ENCODE results near the gene HOXD8.

The HOXD8 gene

DNA sequence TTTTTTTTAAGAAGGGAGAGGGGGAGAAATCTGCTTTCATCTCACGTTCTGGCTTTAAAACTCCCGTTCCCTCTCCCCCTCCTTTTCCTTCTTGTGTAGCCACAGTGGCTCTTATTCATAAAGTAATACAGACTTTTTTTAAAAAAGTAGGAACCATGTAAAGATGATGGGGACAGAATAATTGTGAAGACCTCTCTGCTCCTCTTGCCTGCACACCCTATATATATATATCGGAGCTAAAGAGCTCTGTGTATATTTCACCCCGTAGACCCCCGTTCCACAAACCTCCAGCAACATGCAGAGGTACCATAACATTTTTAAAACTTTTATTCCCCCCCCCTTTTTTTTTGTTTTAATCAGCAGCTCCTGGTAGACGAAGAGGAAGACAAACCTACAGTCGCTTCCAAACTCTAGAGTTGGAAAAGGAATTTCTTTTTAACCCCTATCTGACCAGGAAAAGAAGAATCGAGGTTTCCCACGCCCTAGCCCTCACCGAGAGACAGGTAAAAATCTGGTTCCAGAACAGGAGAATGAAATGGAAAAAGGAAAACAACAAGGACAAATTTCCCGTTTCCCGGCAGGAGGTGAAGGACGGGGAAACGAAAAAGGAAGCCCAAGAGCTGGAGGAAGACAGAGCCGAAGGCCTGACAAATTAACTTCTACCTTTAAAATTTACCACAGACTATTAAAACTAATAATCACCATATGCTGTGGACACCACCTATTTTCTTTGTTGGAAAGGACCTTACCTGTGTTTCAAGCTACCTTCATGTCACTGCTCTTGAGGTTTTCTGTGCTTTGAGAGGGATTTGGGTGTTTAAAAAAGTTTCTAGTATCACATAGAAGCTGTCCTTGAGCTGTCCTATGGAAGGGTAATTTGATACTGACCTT lies 1.7 kb downstream of the HOXD8 start:
- no peak for DNase-seq

DNA sequence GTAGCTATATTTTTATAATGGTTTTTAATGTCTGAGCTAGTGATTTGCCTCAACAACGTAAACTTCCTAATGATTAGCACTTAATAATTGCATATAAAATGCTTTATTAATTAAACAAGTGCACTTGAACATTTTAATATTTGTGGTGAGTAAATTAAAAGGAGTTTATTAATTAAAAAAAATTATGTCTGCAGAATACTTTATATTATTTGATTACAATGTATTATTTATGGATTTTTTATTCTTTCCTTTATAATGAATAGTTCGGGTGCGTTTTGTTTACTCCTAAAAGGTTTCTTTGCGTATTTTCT lies 2.3 kb downstream of the HOXD8 start:
- no peak for DNase-seq

- no peak for DNase-seq
These were observed 3.0 kb downstream of the HOXD8 start for GRCh38 chr2:176132205-176133171.

- no peak for DNase-seq
These were observed 3.9 kb downstream of the HOXD8 start for GRCh38 chr2:176133389-176133788.

- DNase-seq = no peak
These were observed 4.5 kb downstream of the HOXD8 start for GRCh38 chr2:176134035-176134434.

- DNase-seq = no peak
These were observed 5.5 kb downstream of the HOXD8 start for GRCh38 chr2:176135035-176135440.

- DNase-seq = no peak
These were observed 7.1 kb downstream of the HOXD8 start for GRCh38 chr2:176136374-176137251.

DNA sequence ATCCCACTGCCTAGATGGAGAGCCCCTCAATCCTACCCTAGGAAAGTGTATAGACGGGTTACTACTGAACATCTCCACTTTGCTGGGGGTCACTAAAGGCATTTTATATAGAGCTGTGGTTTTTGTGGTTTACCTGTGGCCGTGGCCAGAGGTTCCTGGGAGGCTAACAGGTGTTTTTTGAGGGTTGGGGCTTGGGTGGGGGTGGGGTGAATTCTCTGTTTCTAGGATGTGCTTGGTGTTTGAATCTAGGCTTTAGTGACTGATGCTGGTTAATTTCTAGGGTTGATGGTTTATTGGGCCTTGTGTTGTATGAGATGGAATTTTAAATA lies 7.7 kb downstream of the HOXD8 start:
- DNase-seq = no peak

DNA sequence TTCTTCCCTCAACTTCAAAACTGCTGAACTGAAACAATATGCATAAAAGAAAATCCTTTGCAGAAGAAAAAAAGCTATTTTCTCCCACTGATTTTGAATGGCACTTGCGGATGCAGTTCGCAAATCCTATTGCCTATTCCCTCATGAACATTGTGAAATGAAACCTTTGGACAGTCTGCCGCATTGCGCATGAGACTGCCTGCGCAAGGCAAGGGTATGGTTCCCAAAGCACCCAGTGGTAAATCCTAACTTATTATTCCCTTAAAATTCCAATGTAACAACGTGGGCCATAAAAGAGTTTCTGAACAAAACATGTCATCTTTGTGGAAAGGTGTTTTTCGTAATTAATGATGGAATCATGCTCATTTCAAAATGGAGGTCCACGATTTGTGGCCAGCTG lies 8.4 kb downstream of the HOXD8 start:
- DNase-seq = no peak

DNA sequence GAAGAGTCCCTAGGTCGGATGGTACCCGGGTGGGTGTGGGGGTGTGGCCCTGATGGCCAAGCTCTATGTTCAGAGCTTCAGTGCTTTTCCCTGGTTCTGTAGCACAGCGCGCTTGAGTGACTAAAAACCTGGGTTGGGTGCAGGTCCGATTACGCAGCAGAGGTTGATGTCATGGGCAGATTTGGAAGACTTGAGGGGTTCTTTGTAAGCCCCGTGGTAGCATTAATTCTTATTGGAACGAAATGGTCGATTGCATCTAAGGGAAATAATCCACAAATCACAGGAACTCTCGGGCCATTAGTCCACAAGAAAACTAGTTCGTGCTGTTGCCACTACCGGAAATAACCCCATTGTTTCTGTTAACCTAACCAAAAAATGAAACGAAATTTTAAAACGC lies 9.0 kb downstream of the HOXD8 start:
- no peak for DNase-seq

DNA sequence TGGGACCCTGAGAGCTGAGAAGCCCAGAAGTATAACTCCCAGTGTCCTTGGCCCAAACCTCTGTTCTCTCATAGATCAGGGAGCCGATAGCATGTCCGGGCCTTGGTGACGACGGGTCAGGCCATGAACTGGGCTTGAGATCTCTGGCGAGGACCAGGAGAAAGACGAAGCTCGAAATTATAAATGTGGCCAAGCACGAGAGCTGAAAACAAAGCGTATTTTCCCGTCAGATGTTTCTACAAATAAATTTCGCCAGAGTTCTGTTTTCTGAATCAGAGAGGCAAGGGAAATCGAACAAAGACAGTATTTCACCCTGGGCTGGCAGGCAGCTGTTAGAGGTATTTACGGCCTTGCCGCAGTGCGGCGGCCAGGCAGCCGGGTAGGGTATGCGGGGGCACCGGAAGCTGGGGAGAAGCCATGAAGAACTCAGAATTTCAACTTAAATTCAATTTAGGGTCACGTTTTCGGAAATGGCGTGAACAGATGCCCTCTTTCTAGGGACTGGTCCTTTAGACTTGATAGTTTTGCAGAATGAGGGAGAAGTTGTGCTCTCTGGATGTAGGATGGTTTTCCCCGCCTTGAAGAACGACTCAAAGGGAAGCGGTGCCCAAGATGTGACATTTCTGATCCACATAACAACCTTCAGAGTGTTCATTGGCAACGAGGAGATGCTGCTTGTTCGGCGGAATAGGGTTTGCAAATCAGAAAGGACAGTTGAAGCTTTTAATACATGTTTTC lies 9.6 kb downstream of the HOXD8 start:
- no peak for DNase-seq

DNA sequence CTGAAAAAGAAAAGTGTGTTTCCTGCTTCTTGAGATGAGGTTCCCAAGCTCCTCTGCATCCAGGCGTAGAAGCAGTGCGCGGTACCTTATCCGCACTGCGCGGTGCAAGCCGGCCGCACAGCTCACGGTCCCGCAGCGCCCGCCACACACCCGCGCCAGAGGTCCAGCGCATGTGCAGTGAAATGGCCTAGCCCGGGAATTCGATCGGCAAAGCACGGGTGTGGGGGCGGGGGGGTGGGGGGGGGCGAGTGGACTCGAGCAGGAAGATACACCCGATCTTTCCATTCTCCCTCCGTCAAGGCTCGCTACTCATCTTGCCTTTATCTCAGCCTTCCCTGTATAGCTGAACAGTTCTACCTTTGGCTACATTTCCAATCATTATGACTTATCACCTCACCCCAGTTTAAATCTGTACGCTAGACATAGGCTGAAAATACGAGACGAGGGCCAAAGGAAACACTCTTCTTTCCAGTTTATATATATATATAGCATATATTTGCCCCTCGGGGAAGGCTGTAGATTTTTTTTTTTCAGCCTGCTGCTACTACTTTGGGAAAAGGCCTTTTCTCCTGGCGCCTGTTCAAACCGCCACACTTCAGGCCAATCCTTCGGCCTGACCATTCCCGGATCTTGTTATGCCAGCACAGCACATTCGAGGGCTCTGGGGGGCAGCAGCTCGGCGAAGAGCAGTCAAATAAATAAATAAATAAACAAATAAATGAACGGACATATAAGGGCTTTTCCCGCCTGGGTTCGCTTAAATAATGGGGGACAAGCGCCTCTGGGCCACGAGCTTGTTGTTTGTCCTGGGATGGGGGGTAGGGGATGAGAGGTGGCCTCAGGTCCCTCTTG lies 10.4 kb downstream of the HOXD8 start:
- DNase-seq = no peak

GRCh38 chr2:176140513-176141317 lies 11.2 kb downstream of the HOXD8 start:
- DNase-seq = peak; percentile 76

- no peak for DNase-seq
These were observed 12.8 kb downstream of the HOXD8 start for GRCh38 chr2:176142281-176142680.

- no peak for DNase-seq
These were observed 15.8 kb downstream of the HOXD8 start for GRCh38 chr2:176145085-176145969.

GRCh38 chr2:176146101-176146500 lies 16.6 kb downstream of the HOXD8 start:
- DNase-seq = no peak

- DNase-seq = no peak
These were observed 17.1 kb downstream of the HOXD8 start for GRCh38 chr2:176146645-176147044.

GRCh38 chr2:176147210-176147799 lies 17.8 kb downstream of the HOXD8 start:
- no peak for DNase-seq

Data from COR-L47 (cell line).